Lower leg skin (tissue), 4 donors: Measurements from ENCODE around the gene CHAMP1. TPM values are rescaled to one million over a fixed set of nuclear protein-coding genes. Genes with fewer than 3 reads are reported as not detected.

ENCODE experiments used
- DNase-seq, 2 donors: peaks; one replicate each; pipeline ENCODE4 v3.0.0-alpha.2; 2019; ENCODE audit warnings: low spot score in 2 of 2
- H3K4me3 ChIP-seq: fragments of 200-600 bp; sonication (generic); 2 replicates; pipeline ENCODE4 v1.5.1; 2017; ENCODE audit warnings: mild to moderate bottlenecking, low read depth; ENCODE audit not compliant: poor library complexity, severe bottlenecking
- POLR2A ChIP-seq, 2 donors: fragments of 450-650 bp; IDR thresholded peaks; one replicate each; pipeline ENCODE4 v1.6.1; 2016 to 2017; ENCODE audit warnings: antibody characterized with exemption in 2 of 2, mild to moderate bottlenecking in 1 of 2, moderate library complexity in 1 of 2
- WGBS, 2 donors: methylation state at CpG; one replicate each; pipeline ENCODE4 v1.1.5; 2018; 5-methylcytosine and 5-hydroxymethylcytosine counted together
- intact Hi-C: fragments of 100-400 bp; cut with DNase I; formaldehyde crosslinking; loops from one replicate; pipeline ENCODE4 v1.15.0; 2023; ENCODE audit warnings: low total_unique reads
- total RNA-seq, 4 donors: library from RNA; depleted of rRNA; stranded (reverse); fragments of >200 nt; gene quantifications; one replicate each; pipeline ENCODE4 v1.1.0, GENCODE V29; 2016
- TF ChIP-seq, protein P1 (sequence below), 3 donors: fragments of 450-650 bp; IDR thresholded peaks; one replicate each; pipeline ENCODE4 v1.5.1; 2016; ENCODE audit warnings: antibody characterized with exemption in 3 of 3, mild to moderate bottlenecking in 3 of 3, moderate library complexity in 2 of 3

Gene CHAMP1
- total RNA-seq, 4 donors from 2014 or later: 18.0 to 21.0 (median 19.7) TPM

GRCh38 chr13:114319441-114319913 lies 5.2 kb downstream of the CHAMP1 start:
- 47 to 59% methylated on average over 3 of the region's 3 CpGs for WGBS, 2 donors
- DNase-seq: no peak
- intact Hi-C loops: no loop called here
- TF ChIP-seq, protein P1, sequence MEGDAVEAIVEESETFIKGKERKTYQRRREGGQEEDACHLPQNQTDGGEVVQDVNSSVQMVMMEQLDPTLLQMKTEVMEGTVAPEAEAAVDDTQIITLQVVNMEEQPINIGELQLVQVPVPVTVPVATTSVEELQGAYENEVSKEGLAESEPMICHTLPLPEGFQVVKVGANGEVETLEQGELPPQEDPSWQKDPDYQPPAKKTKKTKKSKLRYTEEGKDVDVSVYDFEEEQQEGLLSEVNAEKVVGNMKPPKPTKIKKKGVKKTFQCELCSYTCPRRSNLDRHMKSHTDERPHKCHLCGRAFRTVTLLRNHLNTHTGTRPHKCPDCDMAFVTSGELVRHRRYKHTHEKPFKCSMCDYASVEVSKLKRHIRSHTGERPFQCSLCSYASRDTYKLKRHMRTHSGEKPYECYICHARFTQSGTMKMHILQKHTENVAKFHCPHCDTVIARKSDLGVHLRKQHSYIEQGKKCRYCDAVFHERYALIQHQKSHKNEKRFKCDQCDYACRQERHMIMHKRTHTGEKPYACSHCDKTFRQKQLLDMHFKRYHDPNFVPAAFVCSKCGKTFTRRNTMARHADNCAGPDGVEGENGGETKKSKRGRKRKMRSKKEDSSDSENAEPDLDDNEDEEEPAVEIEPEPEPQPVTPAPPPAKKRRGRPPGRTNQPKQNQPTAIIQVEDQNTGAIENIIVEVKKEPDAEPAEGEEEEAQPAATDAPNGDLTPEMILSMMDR (IDR thresholded peaks at IDR 0.05): no peak
- no peak for TF ChIP-seq POLR2A (IDR thresholded peaks at IDR 0.05)
- no peak overlapping the region for H3K4me3 ChIP-seq

- intact Hi-C loops: no loop called here
- no peak for DNase-seq
- no peak overlapping the region for H3K4me3 ChIP-seq
- no peak for TF ChIP-seq POLR2A (IDR thresholded peaks at IDR 0.05)
- TF ChIP-seq, protein P1 (IDR thresholded peaks at IDR 0.05): no peak
Observed at GRCh38 chr13:114320065-114320464, 5.8 kb downstream of the CHAMP1 start.

DNA sequence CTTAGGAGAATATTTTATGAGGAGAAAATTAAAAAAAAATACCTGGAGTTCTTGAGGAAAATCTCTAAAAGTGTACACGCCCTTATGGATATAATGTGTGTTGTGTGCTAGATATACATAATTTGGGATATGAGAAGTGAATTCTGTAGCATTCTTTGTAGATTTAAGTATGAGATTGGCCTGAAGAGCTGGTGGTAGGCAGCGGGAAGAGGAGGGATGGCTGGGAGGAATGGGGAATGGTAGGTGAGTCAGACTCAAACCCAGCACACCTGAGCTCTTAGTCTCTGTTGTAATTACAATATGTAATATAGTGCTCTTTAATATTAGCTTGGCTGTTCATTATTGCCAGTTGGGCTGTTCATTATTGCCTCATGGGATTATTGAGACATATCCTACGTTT lies 7.0 kb downstream of the CHAMP1 start:
- 91 to 94% methylated on average over 3 of the region's 3 CpGs for WGBS, 2 donors
- TF ChIP-seq POLR2A (IDR thresholded peaks at IDR 0.05): no peak
- TF ChIP-seq, protein P1 (IDR thresholded peaks at IDR 0.05): no peak
- intact Hi-C loops: no loop called here
- DNase-seq: no peak
- no peak overlapping the region for H3K4me3 ChIP-seq

- no peak for DNase-seq
- TF ChIP-seq POLR2A (IDR thresholded peaks at IDR 0.05): no peak
- TF ChIP-seq, protein P1 (IDR thresholded peaks at IDR 0.05): no peak
- WGBS, 2 donors: 92 to 94% methylated on average over 2 of the region's 2 CpGs
- intact Hi-C loops: no loop called here
- no peak overlapping the region for H3K4me3 ChIP-seq
Observed at GRCh38 chr13:114323349-114323748, 9.0 kb downstream of the CHAMP1 start.

DNA sequence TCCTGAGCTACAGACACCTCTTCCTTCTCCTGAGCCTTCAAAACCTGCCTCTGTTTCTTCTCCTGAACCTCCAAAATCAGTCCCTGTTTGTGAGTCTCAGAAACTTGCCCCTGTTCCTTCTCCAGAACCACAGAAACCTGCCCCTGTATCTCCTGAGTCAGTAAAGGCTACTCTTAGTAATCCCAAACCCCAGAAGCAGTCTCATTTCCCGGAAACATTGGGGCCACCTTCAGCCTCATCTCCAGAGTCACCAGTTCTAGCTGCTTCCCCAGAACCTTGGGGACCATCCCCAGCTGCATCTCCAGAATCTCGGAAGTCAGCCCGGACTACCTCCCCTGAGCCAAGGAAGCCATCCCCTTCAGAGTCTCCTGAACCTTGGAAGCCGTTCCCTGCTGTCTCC lies 10.0 kb downstream of the CHAMP1 start:
- H3K4me3 ChIP-seq: no peak overlapping the region
- WGBS, 2 donors: 99 to 100% methylated on average over 4 of the region's 4 CpGs
- DNase-seq: no peak
- TF ChIP-seq POLR2A (IDR thresholded peaks at IDR 0.05): no peak
- TF ChIP-seq, protein P1 (IDR thresholded peaks at IDR 0.05): no peak
- intact Hi-C loops: no loop called here

DNA sequence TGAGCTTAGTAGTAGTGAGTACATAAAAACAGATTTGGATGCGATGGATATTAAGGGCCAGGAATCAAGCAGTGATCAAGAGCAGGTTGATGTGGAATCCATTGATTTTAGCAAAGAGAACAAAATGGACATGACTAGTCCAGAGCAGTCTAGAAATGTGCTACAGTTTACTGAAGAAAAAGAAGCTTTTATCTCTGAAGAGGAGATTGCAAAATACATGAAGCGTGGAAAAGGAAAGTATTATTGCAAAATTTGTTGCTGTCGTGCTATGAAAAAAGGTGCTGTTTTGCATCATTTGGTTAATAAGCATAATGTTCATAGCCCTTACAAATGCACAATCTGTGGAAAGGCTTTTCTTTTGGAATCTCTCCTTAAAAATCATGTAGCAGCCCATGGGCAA lies 11.4 kb downstream of the CHAMP1 start:
- intact Hi-C loops: no loop called here
- WGBS, 2 donors: 88 to 93% methylated on average over 3 of the region's 3 CpGs
- TF ChIP-seq, protein P1 (IDR thresholded peaks at IDR 0.05): no peak
- no peak for TF ChIP-seq POLR2A (IDR thresholded peaks at IDR 0.05)
- no peak for DNase-seq
- no peak overlapping the region for H3K4me3 ChIP-seq
